Effector CD4-positive, alpha-beta T cell (primary cell): Measurements from ENCODE around the gene AGAP1.

Experiments
- DNase-seq: peaks from one replicate; pipeline ENCODE4 v3.0.0-alpha.2; 2020

AGAP1 gene

DNA sequence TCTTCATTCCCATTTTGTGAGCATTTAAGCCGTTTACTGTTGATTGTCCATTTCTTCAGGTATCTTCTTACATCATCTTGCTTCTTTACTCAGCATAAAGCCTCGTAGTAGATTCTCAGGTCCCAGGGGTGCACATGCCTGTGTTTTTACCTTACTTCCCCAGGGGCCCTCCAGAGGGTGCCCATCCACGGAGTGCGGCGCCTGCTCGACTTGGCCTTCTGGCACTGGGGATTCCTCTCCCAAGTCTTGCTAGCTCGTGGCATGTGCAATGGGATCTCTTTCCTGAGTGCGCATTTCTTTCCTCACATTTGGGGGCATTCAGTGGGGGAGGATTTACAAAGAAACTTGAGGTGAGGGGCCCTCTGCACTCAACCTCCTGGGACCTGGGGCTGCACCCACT, 148.1 kb downstream of the AGAP1 start:
- no peak for DNase-seq

GRCh38 chr2:235642446-235643098, 148.7 kb downstream of the AGAP1 start:
- DNase-seq = no peak

DNA sequence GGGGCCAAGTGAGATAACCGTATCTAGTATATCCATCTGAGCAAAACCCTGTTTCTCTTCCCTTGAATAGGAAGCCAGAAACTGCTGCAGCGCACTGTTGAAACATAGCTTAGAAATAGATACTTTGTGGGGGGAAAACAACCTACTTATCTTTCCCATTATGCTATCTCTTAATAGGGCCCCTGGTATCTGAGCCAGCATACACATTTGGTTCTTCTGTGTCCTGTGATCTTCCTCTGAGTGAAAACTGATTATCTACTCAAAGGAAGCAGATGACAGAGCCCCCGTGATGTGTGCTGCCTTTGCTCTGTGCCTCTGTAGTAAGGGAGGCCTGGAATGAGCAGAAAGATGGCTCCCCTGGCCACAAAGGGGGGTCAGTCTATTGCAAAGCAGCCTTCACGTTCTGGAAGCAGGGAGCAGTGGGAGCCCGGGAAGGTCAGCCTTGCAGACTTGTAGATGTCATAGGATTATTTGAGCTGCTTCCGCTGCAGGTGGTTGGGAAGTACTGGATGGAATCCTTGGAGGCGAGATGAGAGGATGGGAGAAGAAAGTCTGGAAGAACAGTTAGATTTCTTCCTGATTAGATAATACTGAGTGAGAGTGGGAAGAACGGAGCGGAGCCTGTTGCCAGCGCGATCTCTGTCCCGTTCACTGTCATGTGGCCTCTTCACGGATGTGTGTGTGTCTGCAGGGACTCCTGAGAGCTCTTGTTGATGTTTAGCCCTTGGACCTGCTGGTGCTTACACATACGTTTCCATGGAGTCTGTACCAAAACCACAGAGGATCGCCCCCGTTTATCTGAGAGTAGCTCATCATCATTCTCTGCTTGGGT, 150.1 kb downstream of the AGAP1 start:
- DNase-seq = no peak

DNA sequence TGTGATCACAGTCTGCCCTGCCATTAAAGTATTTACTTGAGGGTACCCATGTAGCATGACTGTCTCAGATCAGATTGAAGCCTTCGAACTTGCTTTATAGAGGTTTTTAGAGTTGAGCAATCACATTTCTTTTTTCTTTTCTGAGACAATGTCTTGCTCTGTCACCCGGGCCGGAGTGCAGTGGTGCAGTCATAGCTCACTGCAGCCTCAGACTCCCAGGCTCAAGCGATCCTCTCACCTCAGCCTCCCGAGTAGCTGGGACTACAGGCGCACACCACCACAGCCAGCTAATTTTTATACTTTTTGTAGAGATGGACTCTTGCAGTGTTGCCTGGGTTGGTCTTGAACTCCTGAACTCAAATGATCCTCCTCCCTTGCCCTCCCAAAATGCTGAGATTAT, 153.4 kb downstream of the AGAP1 start:
- no peak for DNase-seq

- DNase-seq = no peak
Measured at GRCh38 chr2:235647877-235648276, 154.0 kb downstream of the AGAP1 start.

DNA sequence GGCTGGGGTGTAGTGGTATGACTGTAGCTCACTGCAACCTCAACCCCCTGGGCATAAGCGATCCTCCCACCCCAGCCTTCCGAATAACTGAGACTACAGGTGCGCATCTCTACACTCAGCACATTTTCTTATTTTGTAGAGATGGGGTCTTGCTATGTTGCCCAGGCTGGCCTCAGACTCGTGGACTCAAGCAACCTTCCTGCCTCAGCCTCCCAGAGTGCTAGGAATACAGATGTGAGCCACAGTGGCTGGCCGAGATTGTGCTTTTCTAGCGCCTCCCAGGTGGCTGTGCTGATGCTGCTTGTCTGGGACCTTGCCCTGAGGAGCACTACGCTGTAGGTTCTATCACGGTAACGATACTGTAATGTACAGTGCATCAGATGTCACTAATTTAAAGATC, 155.6 kb downstream of the AGAP1 start:
- no peak for DNase-seq

GRCh38 chr2:235651643-235652042, 157.8 kb downstream of the AGAP1 start:
- DNase-seq = no peak

DNA sequence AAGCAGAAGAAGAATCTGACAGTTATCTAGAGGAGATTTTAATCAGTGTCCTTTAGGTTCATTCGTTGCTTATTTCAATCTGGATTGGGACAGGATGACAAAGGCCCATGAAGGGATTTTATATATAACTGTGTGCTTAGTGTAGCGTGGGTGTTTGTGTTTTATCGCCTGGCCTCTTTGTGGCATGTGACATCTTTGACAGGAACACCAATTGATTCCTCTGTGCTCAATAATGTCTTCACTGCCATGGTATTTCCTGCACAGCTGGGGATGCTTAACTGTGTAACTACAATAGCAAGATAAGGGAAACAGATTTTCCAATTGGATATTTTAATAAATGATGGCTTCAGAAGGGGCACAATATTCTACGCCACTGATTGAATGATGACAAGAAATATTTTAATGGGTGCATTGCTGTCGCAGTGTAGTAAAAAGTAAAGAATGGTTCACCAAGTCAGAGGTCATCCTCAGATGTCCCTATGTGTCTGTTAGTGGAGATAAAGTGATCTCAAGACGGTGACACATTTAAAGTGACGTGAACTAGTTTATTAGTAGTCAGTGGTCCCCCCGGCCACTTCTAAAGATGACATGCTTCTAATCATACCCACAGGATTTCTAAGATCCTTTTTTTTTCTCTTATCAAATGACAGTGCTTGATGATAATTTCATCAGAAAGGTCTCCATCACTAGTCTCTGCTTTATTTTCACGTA, 160.4 kb downstream of the AGAP1 start:
- no peak for DNase-seq

GRCh38 chr2:235658351-235659174, 164.7 kb downstream of the AGAP1 start:
- DNase-seq = no peak

- no peak for DNase-seq
Measured at GRCh38 chr2:235659767-235660322, 166.0 kb downstream of the AGAP1 start.

DNA sequence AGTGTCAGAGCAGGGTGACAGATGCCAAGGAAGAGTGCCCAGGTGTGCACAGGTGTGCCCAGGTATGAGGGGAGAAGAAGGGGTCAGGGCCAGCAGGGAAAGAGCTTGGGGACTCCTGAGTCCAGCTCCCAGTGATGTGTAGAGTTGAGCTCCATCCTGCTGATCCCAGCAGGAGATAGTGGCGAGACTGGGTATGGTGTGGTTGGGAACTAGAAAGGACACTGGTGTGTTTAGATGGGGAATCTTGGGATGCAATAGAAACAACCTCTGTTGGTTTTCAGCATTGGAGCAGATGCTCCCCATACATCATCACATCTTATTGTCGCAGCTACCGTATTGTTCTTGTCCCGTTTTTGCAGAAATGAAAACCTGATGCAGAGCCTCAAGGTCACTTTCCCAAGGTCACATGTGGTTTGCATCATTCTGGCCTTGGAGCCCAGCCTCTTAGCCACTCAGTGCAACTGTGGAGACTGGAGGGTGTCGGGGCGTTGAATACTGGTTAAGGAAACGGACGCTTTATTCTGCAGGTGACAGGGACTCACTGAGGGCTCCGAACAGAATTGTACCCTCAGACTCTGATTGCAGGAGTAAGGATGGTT, 166.7 kb downstream of the AGAP1 start:
- no peak for DNase-seq

DNA sequence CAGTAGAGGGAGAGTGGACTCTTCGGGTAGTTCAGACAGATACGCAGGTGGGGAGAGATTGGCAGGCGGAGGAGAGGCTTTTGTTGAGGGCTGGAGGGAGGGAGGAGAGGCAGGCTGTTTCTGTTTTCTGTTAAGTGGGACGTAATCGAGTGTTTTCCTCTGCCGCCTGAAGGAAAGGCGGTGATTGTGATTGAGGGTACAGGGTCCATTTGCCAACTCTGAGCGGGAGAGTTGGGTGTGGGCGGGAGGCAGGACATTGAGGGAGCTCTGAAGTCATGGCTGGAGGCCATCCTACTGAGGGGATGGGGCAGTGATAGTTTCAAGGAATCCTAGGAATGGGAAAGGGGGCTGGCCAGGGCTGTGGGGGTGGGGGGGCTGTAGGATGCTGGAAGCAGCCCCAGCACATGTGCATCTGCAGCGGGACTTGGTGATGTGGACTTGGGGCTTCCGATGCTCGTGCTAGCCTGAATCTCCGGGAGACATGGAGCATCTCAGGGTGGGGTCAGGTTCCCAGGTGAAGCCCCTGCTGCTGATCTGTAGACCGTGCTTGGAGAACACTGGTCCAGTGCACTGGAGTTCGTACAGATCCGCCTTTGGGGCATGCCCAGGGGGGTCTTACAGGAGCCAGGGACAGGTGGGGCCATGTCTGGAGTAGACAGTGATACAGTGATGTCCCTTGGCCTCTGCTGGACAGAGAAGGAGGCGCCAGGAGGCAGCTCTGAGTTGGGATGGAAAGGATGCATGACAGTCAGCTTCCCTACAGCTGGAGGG, 167.5 kb downstream of the AGAP1 start:
- DNase-seq = no peak

- no peak for DNase-seq
Measured at GRCh38 chr2:235661952-235662351, 168.1 kb downstream of the AGAP1 start.

GRCh38 chr2:235663875-235664274, 170.0 kb downstream of the AGAP1 start:
- DNase-seq = no peak

DNA sequence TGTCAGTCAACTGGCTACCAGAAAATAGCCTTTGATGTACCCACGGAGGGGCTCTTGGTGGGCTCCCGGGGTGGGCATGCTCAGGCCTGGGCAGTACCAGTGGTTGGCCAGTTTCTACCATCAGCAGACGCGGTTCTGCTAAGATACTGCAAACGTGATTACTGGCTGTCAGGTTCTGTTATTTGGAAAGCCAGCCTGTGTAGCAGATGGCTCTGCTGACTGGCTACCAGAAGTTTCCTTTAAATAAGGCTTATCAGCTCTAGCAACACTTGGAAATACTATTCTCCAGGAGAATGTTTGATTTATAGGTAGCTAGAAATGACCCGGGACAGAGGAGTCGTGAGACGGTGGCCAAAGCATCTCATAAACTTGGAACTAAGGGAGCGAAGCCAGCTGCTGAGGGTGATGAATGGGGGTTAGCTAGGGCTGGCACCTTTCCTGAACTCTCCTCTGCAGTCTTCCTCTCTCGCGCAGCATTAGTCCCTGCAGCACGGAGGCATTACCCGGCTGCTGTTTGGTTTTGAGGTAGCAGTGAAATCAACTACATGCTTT, 171.9 kb downstream of the AGAP1 start:
- DNase-seq = no peak

DNA sequence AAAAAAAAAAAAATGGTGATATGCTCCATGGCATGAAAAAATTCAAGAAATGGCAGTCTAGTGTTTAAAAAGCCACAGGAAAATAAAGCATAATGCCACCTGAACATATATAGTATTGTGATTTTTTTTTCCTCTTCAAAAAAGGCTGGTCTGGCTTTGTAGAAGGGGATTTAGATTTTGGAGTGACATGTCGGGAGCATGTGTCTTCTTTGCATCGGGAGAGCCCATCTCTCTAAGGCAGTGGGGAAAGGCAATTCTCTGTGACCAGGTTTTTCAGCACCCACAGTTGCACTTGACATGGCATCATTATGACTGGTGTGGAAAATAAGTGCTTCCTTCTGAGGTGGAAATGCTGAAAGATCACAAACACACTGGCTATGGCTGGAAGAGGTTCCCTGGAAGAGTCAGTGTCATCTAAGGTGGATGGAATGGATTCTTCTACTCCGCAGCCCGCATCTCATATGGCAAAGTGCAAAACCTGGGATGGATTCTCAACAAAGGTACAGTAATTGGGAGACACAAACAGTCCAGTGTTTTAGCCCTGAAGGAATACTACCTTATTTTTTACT, 172.5 kb downstream of the AGAP1 start:
- no peak for DNase-seq

GRCh38 chr2:235668782-235669181, 174.9 kb downstream of the AGAP1 start:
- DNase-seq = no peak

DNA sequence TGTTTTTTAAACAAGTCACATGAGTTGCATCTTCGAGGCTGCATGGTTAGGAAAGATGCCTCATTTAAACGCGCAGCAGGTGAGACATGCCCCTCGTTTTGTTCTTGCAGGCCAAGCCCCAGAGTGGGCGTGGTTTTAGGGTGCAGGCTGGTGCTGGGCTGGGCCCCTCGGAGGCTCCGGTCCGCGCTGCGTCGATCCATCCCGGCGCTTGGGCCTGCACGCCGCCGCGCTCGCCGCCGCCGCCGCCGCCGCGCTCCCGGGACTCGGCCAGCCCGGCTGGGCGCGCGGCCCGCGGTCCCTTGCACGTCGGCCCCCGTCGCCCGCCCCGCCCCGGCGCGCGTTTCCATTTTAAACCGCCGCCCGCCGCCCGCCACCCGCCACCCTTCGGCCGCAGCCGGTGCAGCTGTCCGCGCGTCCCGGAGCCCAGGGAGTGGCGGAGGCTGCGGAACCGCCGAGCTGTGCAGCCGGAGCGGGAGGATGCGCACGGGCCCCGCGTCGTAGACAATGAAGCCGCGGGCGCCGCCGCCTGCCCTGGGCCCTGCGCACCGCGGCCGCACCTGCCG, 175.5 kb downstream of the AGAP1 start:
- peak; percentile 5 for DNase-seq

DNA sequence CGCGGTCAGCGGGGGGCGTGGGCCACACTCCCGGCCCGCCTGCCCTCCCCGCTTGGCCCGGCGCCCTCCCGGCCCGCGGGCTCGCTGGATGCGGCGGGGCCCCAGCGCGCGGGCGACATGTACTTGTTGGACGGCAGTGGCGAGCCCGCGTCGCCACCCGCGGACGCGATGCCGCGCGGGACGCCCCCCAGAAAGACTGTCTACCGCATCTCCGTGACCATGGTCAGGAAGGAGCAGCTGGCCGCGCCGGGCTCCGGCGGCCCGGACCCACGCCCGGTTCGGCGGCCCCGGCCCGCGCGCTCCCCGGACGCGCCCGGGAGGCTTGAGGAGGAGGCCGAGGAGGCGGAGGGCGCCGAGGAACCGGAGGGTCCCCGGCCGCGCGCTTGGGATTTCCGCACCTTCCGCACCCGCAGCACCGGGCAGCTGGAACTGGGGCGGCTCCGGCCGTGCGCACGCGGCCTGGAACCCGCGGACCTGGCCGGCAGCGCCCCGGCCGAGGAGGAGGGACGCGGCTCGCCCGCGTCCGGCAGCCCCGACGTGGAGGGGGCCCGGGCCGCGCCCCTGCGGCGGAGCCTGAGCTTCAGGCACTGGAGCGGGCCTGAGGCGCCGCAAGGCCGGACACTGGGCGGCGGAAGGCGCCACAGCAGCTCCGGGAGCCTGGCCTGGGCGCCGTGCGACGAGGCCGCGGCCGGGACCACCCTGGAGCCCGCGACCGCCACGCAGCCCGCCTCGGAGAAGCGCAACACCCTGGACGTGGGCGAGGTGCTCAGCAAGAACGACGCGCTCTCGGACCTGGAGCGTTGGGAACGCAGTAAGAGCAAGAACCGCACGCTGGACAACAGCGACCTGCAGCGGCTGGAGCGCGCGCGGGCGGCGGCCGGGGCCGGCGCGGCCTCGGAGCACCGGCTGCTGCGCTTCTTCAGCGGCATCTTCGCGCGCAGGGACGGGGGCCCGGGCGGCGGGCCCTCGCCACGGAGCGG, 176.4 kb downstream of the AGAP1 start:
- no peak for DNase-seq
